ENCODE measurements around the gene PTPN11. TPM values are rescaled to one million over a fixed set of nuclear protein-coding genes. Genes with fewer than 3 reads are reported as not detected.
"Not testable (repeated sequence)": the region's sequence is repeated elsewhere in the genome, so short reads cannot be mapped to it uniquely, and the experiment has no call there.

Gene PTPN11
- total RNA-seq, 1 experiment from 2014 or later, result 121 TPM

DNA sequence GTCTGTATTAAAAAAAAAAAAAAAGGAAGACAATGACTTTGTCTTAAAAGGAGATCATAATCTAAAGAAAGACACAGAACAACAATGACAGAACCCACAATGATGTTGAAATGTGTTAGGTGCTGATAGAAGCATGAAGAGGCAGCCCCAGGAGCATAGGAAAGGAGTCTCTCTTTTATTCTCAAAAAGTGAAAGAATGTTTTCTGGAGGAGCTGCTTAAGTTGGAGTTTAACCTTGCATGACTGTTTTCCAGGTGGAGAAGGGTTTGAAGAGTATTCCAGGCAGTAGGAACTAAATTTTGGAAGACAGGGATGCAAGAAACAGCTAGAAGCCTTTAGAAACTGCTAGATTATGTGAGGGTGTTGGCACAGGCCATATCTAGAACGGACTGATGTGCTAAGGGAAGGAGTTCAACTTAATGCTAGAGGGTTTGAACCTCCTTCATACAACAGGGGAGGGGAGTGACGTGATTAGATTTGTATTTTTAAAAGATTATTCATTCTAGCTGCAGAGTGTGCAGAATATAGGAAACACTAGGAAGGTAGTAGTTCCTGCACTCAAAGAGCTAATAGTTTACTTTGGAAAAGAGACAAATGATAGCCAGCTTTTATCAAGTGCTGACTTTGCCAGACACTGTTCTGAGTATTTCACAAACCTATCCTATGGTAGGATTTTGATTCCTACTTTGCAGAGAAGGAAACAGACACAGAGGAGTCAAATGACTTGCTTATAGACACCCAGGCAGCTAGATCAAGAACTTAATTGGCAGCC is 4.7 kb upstream of the PTPN11 start:
- no peaks in the 10 kb centered on the region for H3K9me2 ChIP-seq (replicated peaks; ENCODE audit: low read length)
- H3K27me3 ChIP-seq (ENCODE audit: low read length), result no peaks in the 10 kb centered on the region
- no peaks in the 10 kb centered on the region for H3K36me3 ChIP-seq (ENCODE audit: low read depth, low read length)
- POLR2A ChIA-PET (ENCODE audit: unreplicated experiment), result no interaction called here
- intact Hi-C loops (cut with micrococcal nuclease), result loop anchor here (5.0 kb wide), 1 partner anchor 217 kb away; no protein-coding TSS in a partner anchor
- peaks cover 3% of the 10 kb centered on the region; the same call in 1 of the 2 replicates for H3K4me1 ChIP-seq (ENCODE audit: insufficient read depth, low read length)
- H2AFZ ChIP-seq (ENCODE audit: low read length), result no peak overlapping the region
- H3K4me3 ChIP-seq (ENCODE audit: low read length), result no peak overlapping the region
- H3K4me2 ChIP-seq (ENCODE audit: low read length), result no peak overlapping the region
- no TSS peak for BruUV-seq (replicated peaks)
- ATAC-seq (no peak), DNase-seq (no peak)
- no peak for TF ChIP-seq EZH2phosphoT487 (IDR thresholded peaks at IDR 0.05; ENCODE audit: borderline replicate concordance, low read length)
- TF ChIP-seq, protein P1, sequence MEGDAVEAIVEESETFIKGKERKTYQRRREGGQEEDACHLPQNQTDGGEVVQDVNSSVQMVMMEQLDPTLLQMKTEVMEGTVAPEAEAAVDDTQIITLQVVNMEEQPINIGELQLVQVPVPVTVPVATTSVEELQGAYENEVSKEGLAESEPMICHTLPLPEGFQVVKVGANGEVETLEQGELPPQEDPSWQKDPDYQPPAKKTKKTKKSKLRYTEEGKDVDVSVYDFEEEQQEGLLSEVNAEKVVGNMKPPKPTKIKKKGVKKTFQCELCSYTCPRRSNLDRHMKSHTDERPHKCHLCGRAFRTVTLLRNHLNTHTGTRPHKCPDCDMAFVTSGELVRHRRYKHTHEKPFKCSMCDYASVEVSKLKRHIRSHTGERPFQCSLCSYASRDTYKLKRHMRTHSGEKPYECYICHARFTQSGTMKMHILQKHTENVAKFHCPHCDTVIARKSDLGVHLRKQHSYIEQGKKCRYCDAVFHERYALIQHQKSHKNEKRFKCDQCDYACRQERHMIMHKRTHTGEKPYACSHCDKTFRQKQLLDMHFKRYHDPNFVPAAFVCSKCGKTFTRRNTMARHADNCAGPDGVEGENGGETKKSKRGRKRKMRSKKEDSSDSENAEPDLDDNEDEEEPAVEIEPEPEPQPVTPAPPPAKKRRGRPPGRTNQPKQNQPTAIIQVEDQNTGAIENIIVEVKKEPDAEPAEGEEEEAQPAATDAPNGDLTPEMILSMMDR (conservative IDR thresholded peaks at IDR 0.05; ENCODE audit: low read depth, low read length), result no peak
- TF ChIP-seq EZH2 (IDR thresholded peaks at IDR 0.05; ENCODE audit: low read length, unreplicated experiment), result no peak
- no peak overlapping the region for H3K9ac ChIP-seq (ENCODE audit: low read length)
- H3F3A ChIP-seq (ENCODE audit: low read length, unreplicated experiment), result peaks cover 6% of the 10 kb centered on the region
- no peaks in the 10 kb centered on the region for H4K20me1 ChIP-seq (ENCODE audit: low read length)
- no peaks in the 10 kb centered on the region for H3K9me3 ChIP-seq (ENCODE audit: low read length)
- H3K79me2 ChIP-seq (ENCODE audit: low read length), result peaks cover 12% of the 10 kb centered on the region
- H3K27ac ChIP-seq (ENCODE audit: low read length), result no peak overlapping the region
- CTCF ChIA-PET, result no interaction called here

DNA sequence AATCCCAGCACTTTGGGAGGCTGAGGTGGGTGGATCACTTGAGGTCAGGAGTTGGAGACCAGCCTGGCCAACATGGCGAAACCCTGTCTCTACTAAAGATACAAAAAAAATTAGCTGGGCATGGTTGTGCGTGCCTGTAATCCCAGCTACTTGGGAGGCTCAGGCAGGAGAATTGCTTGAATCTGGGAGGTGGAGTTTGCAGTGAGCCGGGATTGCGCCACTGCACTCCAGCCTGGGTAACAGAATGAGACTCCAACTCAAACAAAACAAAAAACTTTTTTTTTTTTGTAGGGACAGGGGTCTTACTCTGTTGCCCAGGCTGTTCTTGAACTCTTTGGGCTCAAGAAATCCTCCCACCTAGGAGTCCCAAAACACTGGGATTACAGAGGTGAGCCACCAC is 3.3 kb upstream of the PTPN11 start:
- H4K20me1 ChIP-seq (ENCODE audit: low read length); H3K4me2 ChIP-seq (ENCODE audit: low read length); ATAC-seq; H3K27ac ChIP-seq (ENCODE audit: low read length); H3K9ac ChIP-seq (ENCODE audit: low read length); H3K4me3 ChIP-seq (ENCODE audit: low read length); H3K27me3 ChIP-seq (ENCODE audit: low read length); CTCF ChIA-PET; H3F3A ChIP-seq (ENCODE audit: low read length, unreplicated experiment); H3K9me2 ChIP-seq (replicated peaks; ENCODE audit: low read length); H2AFZ ChIP-seq (ENCODE audit: low read length); DNase-seq; H3K9me3 ChIP-seq (ENCODE audit: low read length); intact Hi-C loops (cut with micrococcal nuclease); BruUV-seq (replicated peaks); H3K36me3 ChIP-seq (ENCODE audit: low read depth, low read length): not testable (repeated sequence)
- POLR2A ChIA-PET (ENCODE audit: unreplicated experiment), result interaction anchor here (0.6 kb wide), 2 partner anchors 115 to 351 kb away, joined by 3 read pairs; no protein-coding TSS in a partner anchor
- peaks cover 22% of the 10 kb centered on the region for H3K79me2 ChIP-seq (ENCODE audit: low read length)
- H3K4me1 ChIP-seq (ENCODE audit: insufficient read depth, low read length), result peaks cover 11% of the 10 kb centered on the region

DNA sequence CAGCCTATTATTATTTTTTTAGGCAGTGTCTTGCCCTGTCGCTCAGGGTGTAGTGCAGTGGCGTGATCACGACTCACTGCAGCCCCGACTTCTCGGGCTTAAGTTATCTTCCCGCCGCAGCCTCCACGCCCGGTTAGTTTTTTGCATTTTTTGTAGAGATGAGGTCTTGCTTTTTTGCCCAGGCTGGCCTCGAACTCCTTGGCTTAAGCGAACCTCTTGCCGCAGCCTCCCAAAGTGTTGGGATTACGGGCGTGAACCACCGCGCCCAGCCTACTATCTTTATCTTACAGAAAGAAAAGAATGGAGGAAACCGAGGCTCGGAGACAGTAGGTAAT is 507 bp upstream of the PTPN11 start:
- ChIA-PET CTCF (no interaction called here), POLR2A (ENCODE audit: unreplicated experiment) (no interaction called here)
- Histone ChIP-seq H3K9me3 (ENCODE audit: low read length) (no peaks in the 10 kb centered on the region), H3K27me3 (ENCODE audit: low read length) (no peaks in the 10 kb centered on the region), H3K79me2 (ENCODE audit: low read length) (peaks cover 50% of the 10 kb centered on the region), H3K4me3 (ENCODE audit: low read length) (peak overlapping the region; percentile 100), H3K9ac (ENCODE audit: low read length) (peak overlapping the region; percentile 97), H3K4me1 (ENCODE audit: insufficient read depth, low read length) (peaks cover 15% of the 10 kb centered on the region), H4K20me1 (ENCODE audit: low read length) (peaks cover 25% of the 10 kb centered on the region), H3K9me2 (replicated peaks; ENCODE audit: low read length) (no peaks in the 10 kb centered on the region), H3K36me3 (ENCODE audit: low read depth, low read length) (peaks cover 11% of the 10 kb centered on the region; the same call in 1 of the 2 replicates), H2AFZ (ENCODE audit: low read length) (peak overlapping the region; percentile 99), H3K4me2 (ENCODE audit: low read length) (peak overlapping the region; percentile 83), H3K27ac (ENCODE audit: low read length) (peak overlapping the region; percentile 51), H3F3A (ENCODE audit: low read length, unreplicated experiment) (no peaks in the 10 kb centered on the region)
- TSS peak; percentile 97 for BruUV-seq (replicated peaks)
- TF ChIP-seq, protein P1 (conservative IDR thresholded peaks at IDR 0.05; ENCODE audit: low read depth, low read length), result no peak
- TF ChIP-seq EZH2 (IDR thresholded peaks at IDR 0.05; ENCODE audit: low read length, unreplicated experiment), result no peak
- no peak for TF ChIP-seq EZH2phosphoT487 (IDR thresholded peaks at IDR 0.05; ENCODE audit: borderline replicate concordance, low read length)
- no peak for ATAC-seq
- DNase-seq, result no peak
- intact Hi-C loops (cut with micrococcal nuclease), result no loop called here

Data from PC-3 (cell line).